OCI-LY1 (cell line): Measurements from ENCODE around the gene TMEM178B.

ENCODE experiments used
- H2AFZ ChIP-seq: fragments of 200-600 bp; sonication (generic), shearing (Covaris generic); 2 replicates; pipeline ENCODE4 v1.6.0; 2014; ENCODE audit warnings: antibody characterized with exemption, mild to moderate bottlenecking, low read length
- H3F3A ChIP-seq: fragments of 200-600 bp; sonication (generic), shearing (Covaris generic); 2 replicates; pipeline ENCODE4 v1.6.0; 2014; ENCODE audit warnings: mild to moderate bottlenecking, antibody characterized with exemption, low read length, moderate library complexity; ENCODE audit not compliant: insufficient read depth
- H3K27ac ChIP-seq: fragments of 200-600 bp; sonication (generic); 2 replicates; pipeline ENCODE4 v1.5.1; 2014; ENCODE audit warnings: low read length, mixed run types, mild to moderate bottlenecking, low read depth; ENCODE audit not compliant: poor library complexity, severe bottlenecking
- H3K27me3 ChIP-seq: fragments of 200-600 bp; sonication (generic); 2 replicates; pipeline ENCODE4 v1.6.0; 2014; ENCODE audit warnings: antibody characterized with exemption, mild to moderate bottlenecking, low read length, moderate library complexity; ENCODE audit not compliant: insufficient read depth
- H3K36me3 ChIP-seq: fragments of 200-600 bp; sonication (generic); 2 replicates; pipeline ENCODE4 v1.6.1; 2014; ENCODE audit warnings: mild to moderate bottlenecking, antibody characterized with exemption, low read length, moderate library complexity, mixed read lengths; ENCODE audit not compliant: insufficient read depth
- H3K4me1 ChIP-seq: fragments of 200-600 bp; sonication (generic); 2 replicates; pipeline ENCODE4 v1.5.1; 2014; ENCODE audit warnings: mild to moderate bottlenecking, low read length, moderate library complexity; ENCODE audit not compliant: insufficient read depth, severe bottlenecking
- H3K4me2 ChIP-seq: fragments of 200-600 bp; sonication (generic), shearing (Covaris generic); 2 replicates; pipeline ENCODE4 v1.6.1; 2014; ENCODE audit warnings: low read length
- H3K4me3 ChIP-seq: fragments of 200-600 bp; sonication (generic); 2 replicates; pipeline ENCODE4 v1.5.1; 2014; ENCODE audit warnings: low read length, low read depth, mild to moderate bottlenecking, mixed read lengths; ENCODE audit not compliant: poor library complexity, severe bottlenecking
- H3K79me2 ChIP-seq: fragments of 200-600 bp; shearing (Covaris generic); 2 replicates; pipeline ENCODE4 v1.6.1; 2016; ENCODE audit warnings: mixed run types, low read length, mixed read lengths; ENCODE audit not compliant: insufficient read depth
- H3K9ac ChIP-seq: fragments of 200-600 bp; sonication (generic), shearing (Covaris generic); 2 replicates; pipeline ENCODE4 v1.6.1; 2014; ENCODE audit warnings: mild to moderate bottlenecking, low read length, mixed read lengths
- H3K9me2 ChIP-seq: fragments of 200-600 bp; sonication (generic), shearing (Covaris generic); 2 replicates; pipeline ENCODE4 v1.6.1; 2014; ENCODE audit warnings: low read depth, mild to moderate bottlenecking, low read length, mixed read lengths
- H3K9me3 ChIP-seq: fragments of 200-600 bp; shearing (Covaris generic); 2 replicates; pipeline ENCODE4 v1.6.1; 2014; ENCODE audit warnings: low read length, mixed read lengths
- H4K20me1 ChIP-seq: fragments of 200-600 bp; sonication (generic), shearing (Covaris generic); 2 replicates; pipeline ENCODE4 v1.6.0; 2016; ENCODE audit warnings: mild to moderate bottlenecking, low read length; ENCODE audit not compliant: insufficient read depth
- EZH2 ChIP-seq: fragments of 200-600 bp; sonication (generic), shearing (Covaris generic); IDR thresholded peaks from 2 replicates; pipeline ENCODE4 v1.8.0; 2017; ENCODE audit warnings: borderline replicate concordance, mixed run types, mild to moderate bottlenecking, antibody characterized with exemption, low read length, moderate library complexity, mixed read lengths
- TF ChIP-seq, protein P1 (sequence below): fragments of 200-600 bp; sonication (generic), shearing (Covaris generic); IDR thresholded peaks from 2 replicates; pipeline ENCODE4 v1.5.1; 2017; ENCODE audit warnings: mild to moderate bottlenecking, antibody characterized with exemption, low read length, moderate library complexity, mixed read lengths

The TMEM178B gene

DNA sequence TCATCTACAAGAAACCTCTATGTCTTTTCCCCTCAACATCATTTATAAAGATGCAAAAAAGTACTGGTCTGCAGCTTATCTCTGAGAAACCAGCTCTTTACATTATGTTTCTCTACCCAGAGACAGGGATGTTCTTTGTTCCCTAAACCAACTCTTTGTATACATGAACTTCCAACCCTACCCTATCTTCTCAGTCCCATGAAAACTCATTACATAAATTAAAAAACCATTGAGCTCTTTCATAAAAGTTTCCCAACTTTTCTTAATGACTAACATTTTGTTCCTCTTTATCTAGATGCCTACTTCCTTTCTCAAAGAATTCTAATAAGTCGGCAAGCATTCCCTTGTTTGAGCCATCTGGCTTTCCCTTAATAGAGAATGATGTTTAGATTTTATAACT is 284.5 kb downstream of the TMEM178B start:
- Histone ChIP-seq H3K4me1 (no peaks in the 10 kb centered on the region), H3K36me3 (no peaks in the 10 kb centered on the region), H3K4me3 (no peak overlapping the region), H3K27me3 (no peaks in the 10 kb centered on the region; the same call in none of the 2 replicates), H3K9ac (no peak overlapping the region), H3K27ac (no peak overlapping the region), H3K79me2 (no peaks in the 10 kb centered on the region), H3K4me2 (no peak overlapping the region), H2AFZ (no peak overlapping the region), H3K9me2 (no peaks in the 10 kb centered on the region), H3F3A (no peaks in the 10 kb centered on the region), H3K9me3 (no peaks in the 10 kb centered on the region), H4K20me1 (no peaks in the 10 kb centered on the region)
- TF ChIP-seq, protein P1, sequence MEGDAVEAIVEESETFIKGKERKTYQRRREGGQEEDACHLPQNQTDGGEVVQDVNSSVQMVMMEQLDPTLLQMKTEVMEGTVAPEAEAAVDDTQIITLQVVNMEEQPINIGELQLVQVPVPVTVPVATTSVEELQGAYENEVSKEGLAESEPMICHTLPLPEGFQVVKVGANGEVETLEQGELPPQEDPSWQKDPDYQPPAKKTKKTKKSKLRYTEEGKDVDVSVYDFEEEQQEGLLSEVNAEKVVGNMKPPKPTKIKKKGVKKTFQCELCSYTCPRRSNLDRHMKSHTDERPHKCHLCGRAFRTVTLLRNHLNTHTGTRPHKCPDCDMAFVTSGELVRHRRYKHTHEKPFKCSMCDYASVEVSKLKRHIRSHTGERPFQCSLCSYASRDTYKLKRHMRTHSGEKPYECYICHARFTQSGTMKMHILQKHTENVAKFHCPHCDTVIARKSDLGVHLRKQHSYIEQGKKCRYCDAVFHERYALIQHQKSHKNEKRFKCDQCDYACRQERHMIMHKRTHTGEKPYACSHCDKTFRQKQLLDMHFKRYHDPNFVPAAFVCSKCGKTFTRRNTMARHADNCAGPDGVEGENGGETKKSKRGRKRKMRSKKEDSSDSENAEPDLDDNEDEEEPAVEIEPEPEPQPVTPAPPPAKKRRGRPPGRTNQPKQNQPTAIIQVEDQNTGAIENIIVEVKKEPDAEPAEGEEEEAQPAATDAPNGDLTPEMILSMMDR, result no peak
- TF ChIP-seq EZH2, result no peak

DNA sequence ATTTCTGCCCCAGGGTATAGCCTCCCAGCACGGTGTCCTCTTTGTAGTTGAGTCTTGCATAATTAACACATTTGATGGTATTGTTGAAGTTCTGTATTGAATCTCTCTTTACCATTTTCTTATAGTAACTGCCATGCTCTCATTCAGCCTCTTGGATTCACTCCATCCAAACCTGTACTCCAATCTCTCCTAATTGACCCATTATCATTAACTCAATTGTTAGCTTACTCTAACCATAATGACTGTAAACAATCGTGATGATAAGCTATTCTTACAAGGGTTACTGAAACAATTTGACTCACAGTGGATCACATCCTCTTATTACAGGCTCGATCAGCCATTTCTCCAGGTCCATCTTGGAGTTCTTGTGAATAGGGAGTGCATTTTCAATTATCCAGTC is 285.4 kb downstream of the TMEM178B start:
- TF ChIP-seq, protein P1, result no peak
- TF ChIP-seq EZH2, result no peak
- H3K4me1 ChIP-seq, result no peaks in the 10 kb centered on the region
- H3K27ac ChIP-seq, result no peak overlapping the region
- H3K9me2 ChIP-seq, result no peaks in the 10 kb centered on the region
- H4K20me1 ChIP-seq, result no peaks in the 10 kb centered on the region
- no peaks in the 10 kb centered on the region for H3K9me3 ChIP-seq
- no peaks in the 10 kb centered on the region for H3K79me2 ChIP-seq
- no peak overlapping the region for H3K4me2 ChIP-seq
- H3F3A ChIP-seq, result no peaks in the 10 kb centered on the region
- no peak overlapping the region for H3K9ac ChIP-seq
- no peaks in the 10 kb centered on the region; the same call in none of the 2 replicates for H3K27me3 ChIP-seq
- H3K36me3 ChIP-seq, result no peaks in the 10 kb centered on the region
- no peak overlapping the region for H2AFZ ChIP-seq
- H3K4me3 ChIP-seq, result no peak overlapping the region

DNA sequence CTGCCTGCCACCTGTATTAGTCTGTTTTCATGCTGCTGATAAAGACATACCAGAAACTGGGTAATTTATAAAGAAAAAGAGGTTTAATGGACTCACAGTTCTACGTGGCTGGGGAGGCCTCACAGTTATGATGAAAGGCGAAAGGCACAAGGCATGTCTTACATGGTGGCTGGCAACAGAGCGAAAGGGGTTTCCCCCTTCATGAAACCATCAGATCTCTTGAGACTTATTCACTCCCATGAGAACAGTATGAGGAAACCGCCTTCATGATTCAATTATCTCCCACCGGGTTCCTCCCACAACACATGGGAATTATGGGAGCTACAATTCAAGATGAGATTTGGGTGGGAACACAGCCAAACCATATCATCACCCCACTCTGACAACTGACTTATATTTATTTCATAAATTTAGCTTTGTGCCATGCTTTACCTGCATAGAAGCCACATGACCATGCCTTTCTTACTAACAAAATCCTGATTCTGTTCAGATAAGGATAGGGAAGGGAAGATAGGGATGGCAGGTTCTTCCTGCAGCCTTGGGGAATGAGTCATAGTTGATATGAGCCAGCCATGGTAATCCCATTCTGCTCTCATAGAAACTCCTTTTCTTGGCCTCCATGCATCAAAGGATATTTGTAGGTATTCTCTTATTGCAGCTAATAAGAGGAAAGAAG is 286.0 kb downstream of the TMEM178B start:
- Histone ChIP-seq H3K9me2 (no peaks in the 10 kb centered on the region), H3K36me3 (no peaks in the 10 kb centered on the region), H3K27ac (no peak overlapping the region), H2AFZ (no peak overlapping the region), H3K4me3 (no peak overlapping the region), H3F3A (no peaks in the 10 kb centered on the region), H3K9me3 (no peaks in the 10 kb centered on the region), H3K27me3 (no peaks in the 10 kb centered on the region; the same call in none of the 2 replicates), H3K9ac (no peak overlapping the region), H3K4me2 (no peak overlapping the region), H3K79me2 (no peaks in the 10 kb centered on the region), H4K20me1 (no peaks in the 10 kb centered on the region), H3K4me1 (no peaks in the 10 kb centered on the region)
- TF ChIP-seq EZH2, result no peak
- TF ChIP-seq, protein P1, result no peak
